Osteoblast (primary cell): ENCODE results near the gene DEFB131A. TPM values are rescaled to one million over a fixed set of nuclear protein-coding genes. Genes with fewer than 3 reads are reported as not detected.
"Not testable (repeated sequence)": the region's sequence is repeated elsewhere in the genome, so short reads cannot be mapped to it uniquely, and the experiment has no call there.

Experiments used
- DNase-seq: peaks from one replicate; pipeline ENCODE4 v3.0.0; 2011; ENCODE audit warnings: low spot score, mixed read lengths; ENCODE audit not compliant: insufficient read length; ENCODE audit errors: missing footprints
- H2AFZ ChIP-seq: 2 replicates; pipeline ENCODE4 v1.6.0; 2011; ENCODE audit warnings: mild to moderate bottlenecking, low read length
- H3K27ac ChIP-seq: 2 replicates; pipeline ENCODE4 v1.5.1; 2011; ENCODE audit warnings: mild to moderate bottlenecking, low read depth, low read length, moderate library complexity
- H3K27me3 ChIP-seq: 2 replicates; pipeline ENCODE4 v1.6.0; 2012; ENCODE audit warnings: mild to moderate bottlenecking, control low read depth, inconsistent platforms, low read length, moderate library complexity; ENCODE audit not compliant: insufficient read depth
- H3K36me3 ChIP-seq: 2 replicates; pipeline ENCODE4 v1.5.1; 2011; ENCODE audit warnings: mild to moderate bottlenecking, low read length, control low read depth, moderate library complexity; ENCODE audit not compliant: insufficient read depth
- H3K4me1 ChIP-seq: 2 replicates; pipeline ENCODE4 v1.5.1; 2011; ENCODE audit warnings: mild to moderate bottlenecking, low read length, control low read depth, moderate library complexity; ENCODE audit not compliant: insufficient read depth
- H3K4me2 ChIP-seq: 2 replicates; pipeline ENCODE4 v1.6.0; 2011; ENCODE audit warnings: mild to moderate bottlenecking, low read length; ENCODE audit not compliant: insufficient read depth
- H3K4me3 ChIP-seq: fragments of 200-600 bp; sonication (generic); 3 replicates; pipeline ENCODE4 v1.5.1; 2012; ENCODE audit warnings: mild to moderate bottlenecking, low read length, inconsistent platforms; ENCODE audit not compliant: insufficient read depth
- H3K79me2 ChIP-seq: 2 replicates; pipeline ENCODE4 v1.6.0; 2012; ENCODE audit warnings: mild to moderate bottlenecking, low read length, control low read depth, inconsistent platforms; ENCODE audit not compliant: insufficient read depth
- H3K9me3 ChIP-seq: 2 replicates; pipeline ENCODE4 v1.5.1; 2011; ENCODE audit warnings: low read depth, low read length, control low read depth
- H4K20me1 ChIP-seq: 2 replicates; pipeline ENCODE4 v1.6.0; 2012; ENCODE audit warnings: mild to moderate bottlenecking, low read length, control low read depth; ENCODE audit not compliant: insufficient read depth
- total RNA-seq: library from RNA; depleted of rRNA; stranded (reverse); fragments of >200 nt; gene quantifications from 2 replicates; pipeline ENCODE4 v1.2.3, GENCODE V29; 2012

DEFB131A gene
- total RNA-seq, 1 donor: not detected

- H3K4me3 ChIP-seq, H2AFZ ChIP-seq, H3K27ac ChIP-seq, H3K27me3 ChIP-seq, DNase-seq, H4K20me1 ChIP-seq, H3K36me3 ChIP-seq, H3K79me2 ChIP-seq, H3K4me2 ChIP-seq, H3K4me1 ChIP-seq, H3K9me3 ChIP-seq: not testable (repeated sequence)
Measured at GRCh38 chr4:9483682-9484081, 39.5 kb downstream of the DEFB131A start.

- DNase-seq, H3K36me3 ChIP-seq, H3K4me1 ChIP-seq: not testable (repeated sequence)
Measured at GRCh38 chr4:9486880-9487279, 42.7 kb downstream of the DEFB131A start.

GRCh38 chr4:9488796-9489195 lies 44.6 kb downstream of the DEFB131A start:
- not testable (repeated sequence) for H3K27ac ChIP-seq, DNase-seq, H3K4me2 ChIP-seq, H3K79me2 ChIP-seq, H3K4me3 ChIP-seq, H4K20me1 ChIP-seq, H2AFZ ChIP-seq, H3K4me1 ChIP-seq, H3K36me3 ChIP-seq, H3K9me3 ChIP-seq, H3K27me3 ChIP-seq

More at GRCh38 chr4:9486880-9487279, 42.7 kb downstream of the DEFB131A start:
- not testable (repeated sequence) for H3K4me2 ChIP-seq, H3K4me3 ChIP-seq, H3K79me2 ChIP-seq, H3K27ac ChIP-seq, H2AFZ ChIP-seq, H3K9me3 ChIP-seq, H4K20me1 ChIP-seq, H3K27me3 ChIP-seq

- H3K9me3 ChIP-seq, H3K27ac ChIP-seq, H3K79me2 ChIP-seq, H3K4me3 ChIP-seq, H4K20me1 ChIP-seq, H3K4me2 ChIP-seq, H2AFZ ChIP-seq, H3K27me3 ChIP-seq, H3K36me3 ChIP-seq, H3K4me1 ChIP-seq, DNase-seq: not testable (repeated sequence)
Measured at GRCh38 chr4:9490496-9490895, 46.3 kb downstream of the DEFB131A start.

- not testable (repeated sequence) for H4K20me1 ChIP-seq, H3K79me2 ChIP-seq, H3K27me3 ChIP-seq, H3K4me2 ChIP-seq, DNase-seq, H2AFZ ChIP-seq, H3K4me3 ChIP-seq, H3K27ac ChIP-seq, H3K9me3 ChIP-seq, H3K4me1 ChIP-seq, H3K36me3 ChIP-seq
Measured at GRCh38 chr4:9490986-9491385, 46.8 kb downstream of the DEFB131A start.

GRCh38 chr4:9493589-9493988 lies 49.4 kb downstream of the DEFB131A start:
- not testable (repeated sequence) for H3K36me3 ChIP-seq, H3K79me2 ChIP-seq, H3K4me2 ChIP-seq, H3K4me3 ChIP-seq, H3K9me3 ChIP-seq, DNase-seq, H3K27ac ChIP-seq, H3K4me1 ChIP-seq, H2AFZ ChIP-seq, H4K20me1 ChIP-seq, H3K27me3 ChIP-seq

- not testable (repeated sequence) for H3K4me1 ChIP-seq, H3K4me2 ChIP-seq, H4K20me1 ChIP-seq, H3K4me3 ChIP-seq, H3K27me3 ChIP-seq, H3K36me3 ChIP-seq, H3K9me3 ChIP-seq, H3K79me2 ChIP-seq, H2AFZ ChIP-seq, H3K27ac ChIP-seq
- DNase-seq: peak; percentile 62
Measured at GRCh38 chr4:9494256-9495035, 50.2 kb downstream of the DEFB131A start.

- not testable (repeated sequence) for H3K36me3 ChIP-seq, H3K9me3 ChIP-seq, H3K4me2 ChIP-seq, H2AFZ ChIP-seq, H3K79me2 ChIP-seq, H3K27me3 ChIP-seq, H3K4me3 ChIP-seq, H3K4me1 ChIP-seq, H4K20me1 ChIP-seq, H3K27ac ChIP-seq
- DNase-seq: peak; percentile 64
Measured at GRCh38 chr4:9495443-9495842, 51.2 kb downstream of the DEFB131A start.
